Heart right ventricle (tissue), 16 donors: ENCODE data around the gene MTUS2. TPM values are rescaled to one million over a fixed set of nuclear protein-coding genes. Genes with fewer than 3 reads are reported as not detected.

Source experiments
- ATAC-seq, 8 donors: fragments of 200-7000 bp; cut with Tn5 transposase; one replicate each; pipeline ENCODE4 v1.9.1; 2020; ENCODE audit warnings: mild to moderate bottlenecking in 8 of 8, moderate library complexity in 8 of 8, moderate number of reproducible peaks in 1 of 8
- DNase-seq, 2 donors: peaks; one replicate each; pipeline ENCODE4 v3.0.0-alpha.2; 2020
- H3K27ac ChIP-seq, 10 donors: fragments of 200-600 bp; sonication (generic) in 2 of 10; one replicate each; pipeline versions ENCODE4 v1.5.0 to v1.8.0; 2020 to 2022; ENCODE audit warnings: mild to moderate bottlenecking in 3 of 10
- H3K27me3 ChIP-seq, 7 donors: fragments of 200-600 bp; one replicate each; pipeline ENCODE4 v1.8.0; 2021 to 2022; ENCODE audit warnings: mild to moderate bottlenecking in 2 of 7
- H3K36me3 ChIP-seq, 9 donors: fragments of 200-600 bp; sonication (generic) in 1 of 9; one replicate each; pipeline versions ENCODE4 v1.5.0 to v1.8.0; 2020 to 2022; ENCODE audit warnings: mild to moderate bottlenecking in 2 of 9
- H3K4me1 ChIP-seq, 9 donors: fragments of 200-600 bp; sonication (generic) in 1 of 9; one replicate each; pipeline versions ENCODE4 v1.5.0 to v1.8.0; 2020 to 2022; ENCODE audit warnings: mild to moderate bottlenecking in 4 of 9
- H3K4me3 ChIP-seq, 10 donors: fragments of 200-600 bp; sonication (generic) in 2 of 10; one replicate each; pipeline versions ENCODE4 v1.5.0 to v1.8.0; 2020 to 2022; ENCODE audit warnings: mild to moderate bottlenecking in 7 of 10, moderate library complexity in 2 of 10
- H3K9me3 ChIP-seq, 11 donors: fragments of 200-600 bp in 10 of 11; sonication (generic) in 2 of 11; one replicate each; pipeline versions ENCODE4 v1.5.0 to v1.8.0; 2013 to 2022; ENCODE audit warnings: mild to moderate bottlenecking in 2 of 11, control low read depth in 1 of 11, moderate library complexity in 1 of 11
- WGBS, 2 donors: extraction: QIAGEN DNeasy Blood & Tissue Kit; methylation state at CpG; one replicate each; pipeline ENCODE4 v1.1.7; 2013; ENCODE audit warnings: inconsistent platforms in 1 of 2; 5-methylcytosine and 5-hydroxymethylcytosine counted together
- intact Hi-C, 10 donors: fragments of 100-400 bp; cut with DNase I; formaldehyde crosslinking; loops; one replicate each; pipeline versions ENCODE4 v1.11.1 to v1.14.2; 2022
- polyA plus RNA-seq, 2 donors: library from polyadenylated mRNA; stranded (reverse); fragments of 200-250 nt; gene quantifications; one replicate each; pipeline ENCODE4 v1.2.3, GENCODE V29; 2013
- total RNA-seq, 10 donors: library from RNA; stranded (reverse); fragmentation: NEBNext Ultra II Directional in 3 of 10; extraction: Animal tissue kit (Norgen Biotek cat#: 25700) in 3 of 10; gene quantifications; one replicate each; pipeline versions ENCODE4 v1.2.1 to v1.2.4, GENCODE V29; 2021 to 2023
- TF ChIP-seq, protein P1 (sequence below), 9 donors: fragments of 200-600 bp; sonication (generic) in 2 of 9; IDR thresholded peaks; one replicate each; pipeline versions ENCODE4 v1.5.0 to v1.8.0; 2021 to 2022; ENCODE audit warnings: antibody characterized with exemption in 9 of 9, mild to moderate bottlenecking in 5 of 9, moderate library complexity in 1 of 9
- donor health status: Arrhythmogenic right ventricular cardiomyopathy.
- donor health status: ischemic (EF 13 %, LVEDD 7.1; RV severe dilation, severe dysfunction).
- donor health status: healthy with polysubstance abuse.
- donor health status: DM: no; HTN: yes; CAD: no.
- donor health status: DM: no; HTN: no; CAD: no.
- donor health status: ischemic (EF 25% LVEDD 6.9; RV normal size, moderate dysfunction).
- donor health status: ischemic (EF 25% LVEDD 5.7; RV mildly dilated, moderate dysfunction).
- donor health status: healthy.
- donor health status: DM: yes; HTN: yes; CAD: no.
- donor health status: Ischemic cardiomyopathy.
- donor health status: ischemic (EF 35%, LVEDD 5.7; RV mildly dilated, moderate dysfunction).
- donor health status: nonischemic (EF 11% LVEDD 7.7; RV severe dilation, severe dysfunction).
- donor health status: DM: yes; HTN: yes; CAD: no.
- donor health status: PGD.
- donor health status: ischemic (EF 29% LVEDD 5.4; RV normal size, mild dysfunction).
- donor health status: nonischemic (EF 23%, LVEDD 6.1; RV moderate dilation, normal function).

The MTUS2 gene
- total and polyA plus RNA-seq, 12 donors = 18.7 to 159 (median 65.6) TPM

DNA sequence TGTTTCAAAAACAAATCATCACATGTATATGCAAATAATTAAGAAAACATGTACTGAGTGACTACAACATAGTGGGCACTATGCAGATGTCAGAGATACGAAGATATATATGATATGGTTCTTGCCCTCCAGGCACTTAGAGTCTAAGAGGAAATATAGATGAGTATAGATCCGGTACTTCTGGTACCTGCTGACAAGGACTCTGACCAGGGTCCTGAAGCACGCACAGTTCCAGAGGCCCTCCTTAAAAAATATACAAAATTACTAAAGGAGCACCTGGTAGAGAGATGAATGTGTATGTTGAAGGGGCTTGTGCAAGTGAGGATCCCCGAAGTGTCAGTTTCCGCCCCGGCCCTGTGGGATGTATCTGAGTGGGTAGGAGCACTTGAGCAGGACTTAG is 31.3 kb downstream of the MTUS2 start:
- H3K9me3 ChIP-seq = no peaks in the 10 kb centered on the region
- 69 to 88% methylated on average over 6 of the region's 6 CpGs for WGBS, 2 donors
- intact Hi-C loops = no loop called here
- DNase-seq (no peak), ATAC-seq (no peak)
- no peak overlapping the region for H3K4me3 ChIP-seq
- no peaks in the 10 kb centered on the region for H3K36me3 ChIP-seq
- no peak overlapping the region for H3K27ac ChIP-seq
- H3K4me1 ChIP-seq = peaks cover 0 to 6% (median 0%) of the 10 kb centered on the region in 9 donors
- no peaks in the 10 kb centered on the region for H3K27me3 ChIP-seq
- TF ChIP-seq, protein P1, sequence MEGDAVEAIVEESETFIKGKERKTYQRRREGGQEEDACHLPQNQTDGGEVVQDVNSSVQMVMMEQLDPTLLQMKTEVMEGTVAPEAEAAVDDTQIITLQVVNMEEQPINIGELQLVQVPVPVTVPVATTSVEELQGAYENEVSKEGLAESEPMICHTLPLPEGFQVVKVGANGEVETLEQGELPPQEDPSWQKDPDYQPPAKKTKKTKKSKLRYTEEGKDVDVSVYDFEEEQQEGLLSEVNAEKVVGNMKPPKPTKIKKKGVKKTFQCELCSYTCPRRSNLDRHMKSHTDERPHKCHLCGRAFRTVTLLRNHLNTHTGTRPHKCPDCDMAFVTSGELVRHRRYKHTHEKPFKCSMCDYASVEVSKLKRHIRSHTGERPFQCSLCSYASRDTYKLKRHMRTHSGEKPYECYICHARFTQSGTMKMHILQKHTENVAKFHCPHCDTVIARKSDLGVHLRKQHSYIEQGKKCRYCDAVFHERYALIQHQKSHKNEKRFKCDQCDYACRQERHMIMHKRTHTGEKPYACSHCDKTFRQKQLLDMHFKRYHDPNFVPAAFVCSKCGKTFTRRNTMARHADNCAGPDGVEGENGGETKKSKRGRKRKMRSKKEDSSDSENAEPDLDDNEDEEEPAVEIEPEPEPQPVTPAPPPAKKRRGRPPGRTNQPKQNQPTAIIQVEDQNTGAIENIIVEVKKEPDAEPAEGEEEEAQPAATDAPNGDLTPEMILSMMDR (IDR thresholded peaks at IDR 0.05) = no peak

DNA sequence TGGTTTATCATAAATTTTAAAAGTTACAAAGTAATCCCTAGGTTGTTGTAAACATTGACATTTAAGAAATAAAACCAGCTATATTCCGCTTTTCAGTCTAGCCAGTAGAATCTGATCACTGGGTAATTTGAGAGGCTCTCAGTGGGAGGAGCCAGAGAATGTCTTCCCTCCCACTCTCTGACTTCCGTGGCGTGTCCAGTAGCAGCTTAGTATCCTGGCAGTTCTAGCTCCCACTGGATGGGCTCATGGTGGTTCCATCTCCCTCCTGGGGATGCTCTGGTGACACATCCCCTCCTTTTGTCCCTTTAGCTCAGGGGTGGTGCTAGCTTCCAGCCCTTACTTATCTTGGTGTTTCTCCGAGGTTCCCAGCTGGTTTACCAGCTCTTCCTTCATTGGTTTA is 34.5 kb downstream of the MTUS2 start:
- no peak overlapping the region for H3K27ac ChIP-seq
- DNase-seq (no peak), ATAC-seq (no peak)
- TF ChIP-seq, protein P1 (IDR thresholded peaks at IDR 0.05) = no peak
- no peaks in the 10 kb centered on the region for H3K9me3 ChIP-seq
- H3K27me3 ChIP-seq = no peaks in the 10 kb centered on the region
- H3K4me3 ChIP-seq = no peak overlapping the region
- 62 to 71% methylated on average over 4 of the region's 4 CpGs for WGBS, 2 donors
- peaks cover 0 to 6% (median 0%) of the 10 kb centered on the region in 9 donors for H3K4me1 ChIP-seq
- no peaks in the 10 kb centered on the region for H3K36me3 ChIP-seq
- intact Hi-C loops = no loop called here

DNA sequence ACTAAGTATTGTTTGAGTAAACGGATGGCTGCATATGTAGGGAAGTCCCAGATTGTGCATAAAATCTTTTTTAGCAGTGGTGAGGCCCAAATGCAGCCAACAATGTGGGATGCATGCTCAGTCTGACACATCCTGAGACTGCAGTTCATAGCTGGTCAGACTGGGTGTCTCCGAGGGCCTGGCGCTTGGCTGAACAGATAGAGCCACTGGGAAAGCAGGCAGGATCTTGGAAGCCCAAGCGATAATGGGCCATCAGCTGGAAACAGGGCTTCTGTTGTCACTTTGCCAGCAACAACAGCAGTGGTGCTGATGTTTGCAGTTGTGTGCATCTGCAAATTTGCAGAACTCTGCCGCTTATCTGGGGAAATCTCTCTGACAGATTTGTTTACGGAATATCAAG is 36.1 kb downstream of the MTUS2 start:
- no peak for ATAC-seq
- 57 to 58% methylated on average over 6 of the region's 6 CpGs for WGBS, 2 donors

DNA sequence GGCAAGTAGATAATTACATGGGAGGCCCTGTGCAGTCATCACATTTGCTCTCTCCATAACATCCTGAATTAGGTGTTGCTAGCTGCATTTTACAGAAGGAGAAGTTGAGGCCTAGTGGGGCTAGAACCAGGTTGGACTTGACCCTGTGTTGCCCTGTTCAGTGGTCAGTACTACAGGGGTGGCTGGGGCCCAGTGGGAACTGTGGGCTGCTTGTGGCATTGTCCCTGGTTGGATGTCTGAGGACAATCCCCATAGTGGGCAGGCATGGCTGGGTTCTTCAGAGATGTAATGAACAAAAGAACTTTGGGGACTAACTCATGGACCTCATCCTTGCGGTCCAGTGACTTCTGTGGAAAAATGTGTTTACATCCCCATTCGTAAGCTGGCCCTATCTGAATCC is 38.9 kb downstream of the MTUS2 start:
- Histone ChIP-seq H3K4me1 (peaks cover 0 to 3% (median 0%) of the 10 kb centered on the region in 9 donors), H3K27me3 (peaks cover 0 to 4% (median 0%) of the 10 kb centered on the region in 7 donors), H3K4me3 (no peak overlapping the region), H3K36me3 (no peaks in the 10 kb centered on the region), H3K9me3 (no peaks in the 10 kb centered on the region), H3K27ac (no peak overlapping the region)
- 84 to 98% methylated on average over 2 of the region's 2 CpGs for WGBS, 2 donors
- no peak for ATAC-seq
- no peak for DNase-seq
- TF ChIP-seq, protein P1 (IDR thresholded peaks at IDR 0.05) = no peak
- intact Hi-C loops = no loop called here

More for the DNA sequence above, 36.1 kb downstream of the MTUS2 start:
- no peak for DNase-seq
- no peaks in the 10 kb centered on the region for H3K9me3 ChIP-seq
- H3K4me3 ChIP-seq = no peak overlapping the region
- H3K27ac ChIP-seq = no peak overlapping the region
- H3K27me3 ChIP-seq = no peaks in the 10 kb centered on the region
- H3K4me1 ChIP-seq = peaks cover 0 to 3% (median 0%) of the 10 kb centered on the region in 9 donors
- TF ChIP-seq, protein P1 (IDR thresholded peaks at IDR 0.05) = no peak
- H3K36me3 ChIP-seq = no peaks in the 10 kb centered on the region
- intact Hi-C loops = no loop called here
